ENCODE measurements around the gene TSKS.

TSKS gene

GRCh38 chr19:49805822-49806619 is 42.9 kb upstream of the TSKS start:
- Histone ChIP-seq H3K4me1 (ENCODE audit: control insufficient read depth, insufficient read depth, low read length, unreplicated experiment) (no peaks in the 10 kb centered on the region), H3K27ac (ENCODE audit: low read depth, low read length) (no peak overlapping the region), H2AFZ (ENCODE audit: low read length, unreplicated experiment) (no peak overlapping the region), H3K27me3 (ENCODE audit: insufficient read depth, low read length) (no peaks in the 10 kb centered on the region), H3K36me3 (ENCODE audit: insufficient read depth, low read length) (peaks cover 4% of the 10 kb centered on the region; the same call in 1 of the 2 replicates), H3K79me2 (ENCODE audit: control insufficient read depth, insufficient read depth, low read length, unreplicated experiment) (no peaks in the 10 kb centered on the region), H3K4me3 (ENCODE audit: low read depth, low read length) (no peak overlapping the region)

- H3K27me3 ChIP-seq (ENCODE audit: insufficient read depth, low read length): no peaks in the 10 kb centered on the region
- no peaks in the 10 kb centered on the region for H3K79me2 ChIP-seq (ENCODE audit: control insufficient read depth, insufficient read depth, low read length, unreplicated experiment)
- no peak overlapping the region for H2AFZ ChIP-seq (ENCODE audit: low read length, unreplicated experiment)
- H3K36me3 ChIP-seq (ENCODE audit: insufficient read depth, low read length): peaks cover 4% of the 10 kb centered on the region; the same call in 1 of the 2 replicates
- no peak overlapping the region for H3K27ac ChIP-seq (ENCODE audit: low read depth, low read length)
- H3K4me1 ChIP-seq (ENCODE audit: control insufficient read depth, insufficient read depth, low read length, unreplicated experiment): no peaks in the 10 kb centered on the region
- H3K4me3 ChIP-seq (ENCODE audit: low read depth, low read length): no peak overlapping the region
These were observed 40.4 kb upstream of the TSKS start for GRCh38 chr19:49803529-49803856.

DNA sequence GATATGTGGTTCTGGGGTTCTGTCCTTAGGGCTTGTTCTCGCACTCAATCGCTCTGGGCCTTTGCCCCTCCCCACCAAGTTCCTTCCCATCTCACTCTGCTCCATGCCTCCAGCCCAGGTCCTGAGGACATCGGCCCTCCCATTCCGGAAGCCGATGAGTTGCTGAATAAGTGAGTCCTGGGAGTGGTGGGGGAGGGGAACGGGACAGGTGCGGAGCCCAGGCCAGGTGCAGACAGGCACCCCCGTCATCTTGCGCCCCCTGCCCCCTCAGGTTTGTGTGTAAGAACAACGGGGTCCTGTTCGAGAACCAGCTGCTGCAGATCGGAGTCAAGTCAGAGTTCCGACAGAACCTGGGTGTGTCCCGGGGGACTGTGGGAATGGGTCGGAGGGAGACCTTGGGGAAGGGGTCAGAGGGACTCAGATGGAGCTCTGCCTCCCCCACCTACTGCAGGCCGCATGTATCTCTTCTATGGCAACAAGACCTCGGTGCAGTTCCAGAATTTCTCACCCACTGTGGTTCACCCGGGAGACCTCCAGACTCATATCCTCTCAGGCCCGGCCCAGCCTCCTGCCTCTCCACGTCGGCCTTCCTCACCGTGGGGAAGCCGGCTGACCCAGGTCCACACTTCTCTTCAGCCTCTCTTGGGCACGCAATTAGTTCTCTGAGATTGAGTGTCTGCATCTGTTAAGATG is 39.9 kb upstream of the TSKS start:
- Histone ChIP-seq H3K4me3 (ENCODE audit: low read depth, low read length) (no peak overlapping the region), H3K79me2 (ENCODE audit: control insufficient read depth, insufficient read depth, low read length, unreplicated experiment) (no peaks in the 10 kb centered on the region), H2AFZ (ENCODE audit: low read length, unreplicated experiment) (no peak overlapping the region), H3K27ac (ENCODE audit: low read depth, low read length) (no peak overlapping the region), H3K36me3 (ENCODE audit: insufficient read depth, low read length) (peaks cover 3% of the 10 kb centered on the region; the same call in 1 of the 2 replicates), H3K4me1 (ENCODE audit: control insufficient read depth, insufficient read depth, low read length, unreplicated experiment) (no peaks in the 10 kb centered on the region), H3K27me3 (ENCODE audit: insufficient read depth, low read length) (no peaks in the 10 kb centered on the region)

GRCh38 chr19:49801966-49802661 is 39.0 kb upstream of the TSKS start:
- H3K4me3 ChIP-seq (ENCODE audit: low read depth, low read length): no peak overlapping the region
- no peak overlapping the region for H2AFZ ChIP-seq (ENCODE audit: low read length, unreplicated experiment)
- H3K27ac ChIP-seq (ENCODE audit: low read depth, low read length): no peak overlapping the region
- no peaks in the 10 kb centered on the region for H3K79me2 ChIP-seq (ENCODE audit: control insufficient read depth, insufficient read depth, low read length, unreplicated experiment)
- no peaks in the 10 kb centered on the region for H3K27me3 ChIP-seq (ENCODE audit: insufficient read depth, low read length)
- no peaks in the 10 kb centered on the region for H3K4me1 ChIP-seq (ENCODE audit: control insufficient read depth, insufficient read depth, low read length, unreplicated experiment)
- H3K36me3 ChIP-seq (ENCODE audit: insufficient read depth, low read length): no peaks in the 10 kb centered on the region; the same call in 1 of the 2 replicates

- H3K36me3 ChIP-seq (ENCODE audit: insufficient read depth, low read length): peaks cover 4% of the 10 kb centered on the region; the same call in 1 of the 2 replicates
- H3K4me3 ChIP-seq (ENCODE audit: low read depth, low read length): no peak overlapping the region
- H2AFZ ChIP-seq (ENCODE audit: low read length, unreplicated experiment): no peak overlapping the region
- H3K27me3 ChIP-seq (ENCODE audit: insufficient read depth, low read length): no peaks in the 10 kb centered on the region
- no peaks in the 10 kb centered on the region for H3K79me2 ChIP-seq (ENCODE audit: control insufficient read depth, insufficient read depth, low read length, unreplicated experiment)
- no peak overlapping the region for H3K27ac ChIP-seq (ENCODE audit: low read depth, low read length)
- no peaks in the 10 kb centered on the region for H3K4me1 ChIP-seq (ENCODE audit: control insufficient read depth, insufficient read depth, low read length, unreplicated experiment)
These were observed 38.3 kb upstream of the TSKS start for GRCh38 chr19:49801401-49801888.

- Histone ChIP-seq H3K27me3 (ENCODE audit: insufficient read depth, low read length) (no peaks in the 10 kb centered on the region), H3K79me2 (ENCODE audit: control insufficient read depth, insufficient read depth, low read length, unreplicated experiment) (no peaks in the 10 kb centered on the region), H3K4me3 (ENCODE audit: low read depth, low read length) (no peak overlapping the region), H3K4me1 (ENCODE audit: control insufficient read depth, insufficient read depth, low read length, unreplicated experiment) (no peaks in the 10 kb centered on the region), H3K27ac (ENCODE audit: low read depth, low read length) (no peak overlapping the region), H2AFZ (ENCODE audit: low read length, unreplicated experiment) (no peak overlapping the region), H3K36me3 (ENCODE audit: insufficient read depth, low read length) (0 out of 2 replicates have a peak, but pooled peaks cover 5% of the 10 kb centered on the region)
These were observed 37.7 kb upstream of the TSKS start for GRCh38 chr19:49800771-49801170.

DNA sequence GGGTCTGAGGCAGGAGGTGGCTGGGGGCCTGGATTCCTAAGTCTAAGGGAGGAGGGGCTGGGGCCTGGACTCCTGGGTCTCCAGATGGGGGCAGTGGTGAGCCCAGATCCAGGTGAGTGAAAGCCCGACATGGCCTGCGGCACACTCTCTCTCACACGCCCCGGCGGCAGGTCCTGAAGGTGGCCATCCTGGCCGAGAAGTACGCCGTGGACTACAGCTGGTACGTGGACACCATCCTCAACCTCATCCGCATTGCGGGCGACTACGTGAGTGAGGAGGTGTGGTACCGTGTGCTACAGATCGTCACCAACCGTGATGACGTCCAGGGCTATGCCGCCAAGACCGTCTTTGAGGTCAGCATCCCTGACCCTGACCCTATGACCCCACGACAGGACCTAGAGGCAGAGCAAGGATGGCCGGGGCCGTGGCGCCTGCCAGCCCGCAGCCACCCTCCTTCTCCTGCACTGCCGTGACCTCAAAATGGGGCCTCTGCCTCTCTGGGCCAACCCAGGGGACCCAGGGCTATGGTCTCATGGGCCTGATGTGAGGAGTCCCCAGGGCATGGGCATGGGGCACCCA is 36.8 kb upstream of the TSKS start:
- Histone ChIP-seq H3K4me1 (ENCODE audit: control insufficient read depth, insufficient read depth, low read length, unreplicated experiment) (no peaks in the 10 kb centered on the region), H3K4me3 (ENCODE audit: low read depth, low read length) (no peak overlapping the region), H3K36me3 (ENCODE audit: insufficient read depth, low read length) (0 out of 2 replicates have a peak, but pooled peaks cover 5% of the 10 kb centered on the region), H3K79me2 (ENCODE audit: control insufficient read depth, insufficient read depth, low read length, unreplicated experiment) (no peaks in the 10 kb centered on the region), H2AFZ (ENCODE audit: low read length, unreplicated experiment) (no peak overlapping the region), H3K27ac (ENCODE audit: low read depth, low read length) (no peak overlapping the region), H3K27me3 (ENCODE audit: insufficient read depth, low read length) (no peaks in the 10 kb centered on the region)

GRCh38 chr19:49799271-49799797 is 36.2 kb upstream of the TSKS start:
- Histone ChIP-seq H3K27me3 (ENCODE audit: insufficient read depth, low read length) (no peaks in the 10 kb centered on the region), H3K36me3 (ENCODE audit: insufficient read depth, low read length) (0 out of 2 replicates have a peak, but pooled peaks cover 5% of the 10 kb centered on the region), H3K79me2 (ENCODE audit: control insufficient read depth, insufficient read depth, low read length, unreplicated experiment) (no peaks in the 10 kb centered on the region), H3K4me1 (ENCODE audit: control insufficient read depth, insufficient read depth, low read length, unreplicated experiment) (no peaks in the 10 kb centered on the region), H2AFZ (ENCODE audit: low read length, unreplicated experiment) (no peak overlapping the region), H3K4me3 (ENCODE audit: low read depth, low read length) (no peak overlapping the region), H3K27ac (ENCODE audit: low read depth, low read length) (no peak overlapping the region)

DNA sequence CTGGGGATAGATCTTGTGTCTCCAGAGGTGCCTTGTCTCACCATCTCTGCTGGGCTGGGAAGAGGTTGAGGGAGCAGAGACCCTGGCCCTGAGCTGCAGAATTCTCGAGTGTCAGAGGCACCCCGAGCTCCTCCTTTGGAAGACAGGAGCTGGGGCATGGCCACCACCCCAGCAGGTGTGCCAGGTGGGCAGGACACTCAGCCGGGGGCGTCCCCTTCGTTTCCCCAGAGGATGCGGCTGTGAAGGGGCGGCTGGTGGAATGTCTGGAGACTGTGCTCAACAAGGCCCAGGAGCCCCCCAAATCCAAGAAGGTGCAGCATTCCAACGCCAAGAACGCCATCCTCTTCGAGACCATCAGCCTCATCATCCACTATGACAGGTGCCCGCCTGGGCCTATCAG is 35.5 kb upstream of the TSKS start:
- no peak overlapping the region for H3K27ac ChIP-seq (ENCODE audit: low read depth, low read length)
- H3K27me3 ChIP-seq (ENCODE audit: insufficient read depth, low read length): no peaks in the 10 kb centered on the region
- H3K4me1 ChIP-seq (ENCODE audit: control insufficient read depth, insufficient read depth, low read length, unreplicated experiment): peaks cover under 1% of the 10 kb centered on the region
- no peak overlapping the region for H2AFZ ChIP-seq (ENCODE audit: low read length, unreplicated experiment)
- 0 out of 2 replicates have a peak, but pooled peaks cover 7% of the 10 kb centered on the region for H3K36me3 ChIP-seq (ENCODE audit: insufficient read depth, low read length)
- no peak overlapping the region for H3K4me3 ChIP-seq (ENCODE audit: low read depth, low read length)
- no peaks in the 10 kb centered on the region for H3K79me2 ChIP-seq (ENCODE audit: control insufficient read depth, insufficient read depth, low read length, unreplicated experiment)

- H3K36me3 ChIP-seq (ENCODE audit: insufficient read depth, low read length): 0 out of 2 replicates have a peak, but pooled peaks cover 7% of the 10 kb centered on the region
- H3K79me2 ChIP-seq (ENCODE audit: control insufficient read depth, insufficient read depth, low read length, unreplicated experiment): no peaks in the 10 kb centered on the region
These were observed 32.5 kb upstream of the TSKS start for GRCh38 chr19:49795615-49796014.

More at GRCh38 chr19:49795615-49796014, 32.5 kb upstream of the TSKS start:
- Histone ChIP-seq H3K4me1 (ENCODE audit: control insufficient read depth, insufficient read depth, low read length, unreplicated experiment) (peaks cover 4% of the 10 kb centered on the region), H3K4me3 (ENCODE audit: low read depth, low read length) (no peak overlapping the region), H3K27me3 (ENCODE audit: insufficient read depth, low read length) (no peaks in the 10 kb centered on the region), H2AFZ (ENCODE audit: low read length, unreplicated experiment) (no peak overlapping the region), H3K27ac (ENCODE audit: low read depth, low read length) (no peak overlapping the region)

All from ACC112 (cell line).